Mesothelial cell of epicardium (in vitro differentiated cells): ENCODE measurements around the gene DRG1. TPM values are rescaled to one million over a fixed set of nuclear protein-coding genes. Genes with fewer than 3 reads are reported as not detected.
A peak's percentile ranks its signal among the peaks of the same experiment; 100 is the strongest.
"Not testable (repeated sequence)": the region's sequence is repeated elsewhere in the genome, so short reads cannot be mapped to it uniquely, and the experiment has no call there.

ENCODE experiments used
- DNase-seq, 2 experiments: peaks; one replicate each; pipeline ENCODE4 v3.0.0; 2021; ENCODE audit warnings: low spot score in 2 of 2; ENCODE audit not compliant: unreplicated experiment in 2 of 2
- H3K27ac Mint-ChIP-seq: 2 replicates; pipeline ENCODE4 v1.8.0; 2021; ENCODE audit warnings: mixed read lengths
- H3K27me3 Mint-ChIP-seq: 2 replicates; pipeline ENCODE4 v1.8.0; 2021; ENCODE audit warnings: low read depth, mixed read lengths
- H3K36me3 Mint-ChIP-seq: 2 replicates; pipeline ENCODE4 v1.8.0; 2021; ENCODE audit warnings: mixed read lengths
- H3K4me1 Mint-ChIP-seq: 2 replicates; pipeline ENCODE4 v1.8.0; 2021; ENCODE audit warnings: mixed read lengths
- H3K4me3 Mint-ChIP-seq: 2 replicates; pipeline ENCODE4 v1.8.0; 2021; ENCODE audit warnings: mild to moderate bottlenecking, moderate library complexity, mixed read lengths
- H3K9me3 Mint-ChIP-seq: 2 replicates; pipeline ENCODE4 v1.8.0; 2021; ENCODE audit warnings: mixed read lengths
- total RNA-seq: library from RNA; stranded (reverse); gene quantifications from 3 replicates; pipeline ENCODE4 v1.2.1, GENCODE V29; 2021
- TF ChIP-seq, protein P1 (sequence below): fragments of 200-600 bp; sonication (generic); IDR thresholded peaks from one replicate; pipeline ENCODE4 v1.5.0; 2021; ENCODE audit warnings: antibody characterized with exemption; ENCODE audit not compliant: unreplicated experiment

Gene DRG1
- total RNA-seq, 1 donor from 2014 or later = 62.9 TPM

DNA sequence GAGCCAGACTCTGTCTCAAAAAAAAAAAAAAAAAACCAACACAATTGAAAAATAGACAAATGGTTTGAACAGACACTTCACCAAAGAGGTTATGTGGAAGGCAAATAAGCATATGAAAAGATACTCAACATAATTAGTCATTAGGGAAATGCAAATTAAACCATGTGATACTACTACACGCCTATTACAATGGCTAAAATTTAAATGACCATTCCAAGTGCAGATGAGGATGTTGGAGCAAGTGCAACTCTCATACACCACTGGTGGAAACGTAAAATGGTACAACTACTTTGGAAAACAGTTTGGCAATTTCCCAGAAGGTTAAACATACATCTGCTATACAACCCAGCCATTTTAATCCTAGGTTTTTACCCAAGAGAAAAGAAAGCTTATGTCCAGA, 65.9 kb downstream of the DRG1 start:
- Mint-ChIP-seq H3K4me3 (no peak overlapping the region), H3K4me1 (no peaks in the 10 kb centered on the region), H3K36me3 (peaks cover 53% of the 10 kb centered on the region), H3K9me3 (no peaks in the 10 kb centered on the region), H3K27me3 (no peaks in the 10 kb centered on the region), H3K27ac (no peak overlapping the region)
- DNase-seq = no peak
- TF ChIP-seq, protein P1, sequence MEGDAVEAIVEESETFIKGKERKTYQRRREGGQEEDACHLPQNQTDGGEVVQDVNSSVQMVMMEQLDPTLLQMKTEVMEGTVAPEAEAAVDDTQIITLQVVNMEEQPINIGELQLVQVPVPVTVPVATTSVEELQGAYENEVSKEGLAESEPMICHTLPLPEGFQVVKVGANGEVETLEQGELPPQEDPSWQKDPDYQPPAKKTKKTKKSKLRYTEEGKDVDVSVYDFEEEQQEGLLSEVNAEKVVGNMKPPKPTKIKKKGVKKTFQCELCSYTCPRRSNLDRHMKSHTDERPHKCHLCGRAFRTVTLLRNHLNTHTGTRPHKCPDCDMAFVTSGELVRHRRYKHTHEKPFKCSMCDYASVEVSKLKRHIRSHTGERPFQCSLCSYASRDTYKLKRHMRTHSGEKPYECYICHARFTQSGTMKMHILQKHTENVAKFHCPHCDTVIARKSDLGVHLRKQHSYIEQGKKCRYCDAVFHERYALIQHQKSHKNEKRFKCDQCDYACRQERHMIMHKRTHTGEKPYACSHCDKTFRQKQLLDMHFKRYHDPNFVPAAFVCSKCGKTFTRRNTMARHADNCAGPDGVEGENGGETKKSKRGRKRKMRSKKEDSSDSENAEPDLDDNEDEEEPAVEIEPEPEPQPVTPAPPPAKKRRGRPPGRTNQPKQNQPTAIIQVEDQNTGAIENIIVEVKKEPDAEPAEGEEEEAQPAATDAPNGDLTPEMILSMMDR = no peak

DNA sequence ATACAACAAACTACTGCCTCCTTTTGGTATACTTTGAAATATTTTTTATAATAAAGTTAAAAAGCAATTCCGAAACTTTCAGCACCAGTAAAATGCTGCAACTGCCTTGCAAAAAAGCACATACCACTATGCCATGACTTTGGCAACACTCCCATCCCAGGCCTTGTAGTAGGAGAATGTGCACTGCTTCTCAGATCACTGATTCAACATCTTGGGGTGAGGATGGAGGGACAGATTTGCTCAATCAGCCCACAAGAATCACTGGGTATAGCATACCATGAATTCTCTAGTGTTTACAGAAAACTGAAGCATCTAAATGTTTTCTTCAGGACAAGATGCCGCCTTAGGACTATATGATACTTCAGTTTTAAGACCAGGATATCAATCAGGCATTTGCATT, 75.3 kb downstream of the DRG1 start:
- DNase-seq = no peak
- Mint-ChIP-seq H3K27me3 (no peaks in the 10 kb centered on the region), H3K4me3 (no peak overlapping the region), H3K36me3 (peaks cover 21% of the 10 kb centered on the region), H3K9me3 (no peaks in the 10 kb centered on the region), H3K4me1 (peaks cover 6% of the 10 kb centered on the region), H3K27ac (no peak overlapping the region)
- TF ChIP-seq, protein P1 = no peak

DNA sequence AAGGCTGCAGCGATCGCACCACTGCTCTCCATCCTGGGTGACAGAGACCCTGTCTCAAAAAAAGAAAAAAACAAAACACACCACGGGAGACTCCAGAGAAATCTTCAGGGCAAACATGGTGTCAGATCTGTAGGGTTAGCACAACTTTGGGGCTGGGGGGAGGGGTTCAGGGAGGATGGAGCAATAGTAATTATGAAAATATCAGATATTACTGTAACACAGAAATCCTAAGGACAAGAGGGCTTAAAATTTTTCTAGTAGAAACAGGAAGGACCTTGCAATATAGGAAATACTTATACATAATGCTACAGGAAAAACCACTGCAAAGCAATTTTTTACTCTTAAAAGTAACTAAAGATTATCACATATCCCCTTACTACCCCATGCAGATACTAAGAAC, 76.4 kb downstream of the DRG1 start:
- Mint-ChIP-seq H3K4me3 (no peak overlapping the region), H3K27ac (no peak overlapping the region), H3K36me3 (peaks cover 27% of the 10 kb centered on the region), H3K9me3 (no peaks in the 10 kb centered on the region), H3K27me3 (no peaks in the 10 kb centered on the region), H3K4me1 (peaks cover 6% of the 10 kb centered on the region)
- DNase-seq = no peak
- TF ChIP-seq, protein P1 = no peak

DNA sequence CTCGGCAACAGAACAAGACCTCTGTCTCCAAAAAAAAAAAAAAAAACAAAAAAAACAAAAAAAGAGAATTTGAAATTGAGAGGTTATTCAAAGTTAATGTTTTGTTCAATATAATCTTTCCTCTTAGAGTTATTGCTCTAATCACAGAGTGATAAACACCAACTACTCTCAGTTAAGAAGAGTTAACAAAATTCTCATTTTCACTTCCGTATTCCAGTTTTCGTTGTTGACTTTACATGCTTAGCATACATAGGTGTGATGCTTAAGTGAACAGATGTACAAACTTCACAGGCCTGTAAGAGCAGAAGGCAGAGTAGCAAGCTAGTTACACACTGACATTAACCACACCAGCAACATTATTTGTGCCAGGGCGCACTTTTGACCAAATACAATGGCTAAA, 77.9 kb downstream of the DRG1 start:
- peaks cover 6% of the 10 kb centered on the region for H3K4me1 Mint-ChIP-seq
- TF ChIP-seq, protein P1 = no peak
- H3K27me3 Mint-ChIP-seq = no peaks in the 10 kb centered on the region
- H3K4me3 Mint-ChIP-seq = no peak overlapping the region
- H3K27ac Mint-ChIP-seq = no peak overlapping the region
- H3K36me3 Mint-ChIP-seq = peaks cover 34% of the 10 kb centered on the region
- no peaks in the 10 kb centered on the region for H3K9me3 Mint-ChIP-seq
- no peak for DNase-seq

DNA sequence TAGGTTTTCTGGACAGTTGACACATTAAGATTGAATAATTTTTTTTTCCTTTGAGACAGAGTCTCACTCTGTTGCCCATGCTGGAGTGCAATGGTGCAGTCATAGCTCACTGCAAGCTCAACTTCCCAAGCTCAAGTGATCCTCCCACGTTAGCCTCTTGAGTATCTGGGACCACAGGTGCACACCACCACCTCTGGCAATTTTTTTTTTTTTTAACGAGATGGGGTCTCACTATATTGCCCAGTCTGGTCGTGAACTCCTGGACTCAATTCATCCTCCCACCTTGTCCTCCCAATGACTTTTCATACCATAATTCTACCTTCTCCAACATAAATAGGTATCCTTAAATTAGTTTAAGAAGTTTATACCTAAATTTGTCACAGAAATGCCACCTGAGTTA, 81.7 kb downstream of the DRG1 start:
- no peak overlapping the region for H3K4me3 Mint-ChIP-seq
- peaks cover 47% of the 10 kb centered on the region for H3K36me3 Mint-ChIP-seq
- no peak overlapping the region for H3K27ac Mint-ChIP-seq
- no peak for DNase-seq
- H3K4me1 Mint-ChIP-seq = no peaks in the 10 kb centered on the region
- TF ChIP-seq, protein P1 = no peak
- no peaks in the 10 kb centered on the region for H3K27me3 Mint-ChIP-seq
- no peaks in the 10 kb centered on the region for H3K9me3 Mint-ChIP-seq

DNA sequence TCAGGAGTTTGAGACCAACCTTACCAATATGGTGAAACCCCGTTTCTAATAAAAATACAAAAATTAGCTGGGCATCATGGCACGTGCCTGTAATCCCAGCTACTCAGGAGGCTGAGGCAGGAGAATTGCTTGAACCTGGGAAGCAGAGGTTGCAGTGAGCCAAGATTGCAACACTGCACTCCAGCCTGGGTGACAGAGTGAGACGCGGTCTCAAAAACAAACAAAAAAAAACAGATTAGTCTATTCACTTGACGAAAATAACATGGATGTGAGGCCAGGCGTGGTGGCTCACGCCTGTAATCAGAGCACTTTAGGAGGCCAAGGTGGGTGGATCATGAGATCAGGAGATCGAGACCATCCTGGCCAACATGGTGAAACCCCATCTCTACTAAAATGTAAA, 83.1 kb downstream of the DRG1 start:
- H3K4me1 Mint-ChIP-seq, H3K27me3 Mint-ChIP-seq, H3K9me3 Mint-ChIP-seq, DNase-seq, H3K4me3 Mint-ChIP-seq: not testable (repeated sequence)
- H3K36me3 Mint-ChIP-seq = peaks cover 46% of the 10 kb centered on the region
- peak overlapping the region; percentile 6 for H3K27ac Mint-ChIP-seq

Other genes starting within 250 kb of the DRG1 start
- gene RNF185, start 239.4 kb upstream of the DRG1 start, total RNA-seq = 27.4 to 28.6 TPM (median 27.8 TPM) in 3 replicates
- 109 to 121 TPM (median 117 TPM) in 3 replicates for gene LIMK2, start 187.3 kb upstream of the DRG1 start, total RNA-seq
- gene PIK3IP1, start 107.1 kb upstream of the DRG1 start, total RNA-seq = 16.9 to 19.1 TPM (median 17.4 TPM) in 3 replicates
- 70.9 to 73.6 TPM (median 71.7 TPM) in 3 replicates for gene PATZ1, start 53.3 kb upstream of the DRG1 start, total RNA-seq
- 41.0 to 44.4 TPM (median 44.1 TPM) in 3 replicates for gene EIF4ENIF1, start 90.2 kb downstream of the DRG1 start, total RNA-seq
- 38.7 to 46.1 TPM (median 45.7 TPM) in 3 replicates for gene SFI1, start 96.9 kb downstream of the DRG1 start, total RNA-seq